Measurements from ENCODE around the gene NOP16.

The NOP16 gene, protein sequence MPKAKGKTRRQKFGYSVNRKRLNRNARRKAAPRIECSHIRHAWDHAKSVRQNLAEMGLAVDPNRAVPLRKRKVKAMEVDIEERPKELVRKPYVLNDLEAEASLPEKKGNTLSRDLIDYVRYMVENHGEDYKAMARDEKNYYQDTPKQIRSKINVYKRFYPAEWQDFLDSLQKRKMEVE

DNA sequence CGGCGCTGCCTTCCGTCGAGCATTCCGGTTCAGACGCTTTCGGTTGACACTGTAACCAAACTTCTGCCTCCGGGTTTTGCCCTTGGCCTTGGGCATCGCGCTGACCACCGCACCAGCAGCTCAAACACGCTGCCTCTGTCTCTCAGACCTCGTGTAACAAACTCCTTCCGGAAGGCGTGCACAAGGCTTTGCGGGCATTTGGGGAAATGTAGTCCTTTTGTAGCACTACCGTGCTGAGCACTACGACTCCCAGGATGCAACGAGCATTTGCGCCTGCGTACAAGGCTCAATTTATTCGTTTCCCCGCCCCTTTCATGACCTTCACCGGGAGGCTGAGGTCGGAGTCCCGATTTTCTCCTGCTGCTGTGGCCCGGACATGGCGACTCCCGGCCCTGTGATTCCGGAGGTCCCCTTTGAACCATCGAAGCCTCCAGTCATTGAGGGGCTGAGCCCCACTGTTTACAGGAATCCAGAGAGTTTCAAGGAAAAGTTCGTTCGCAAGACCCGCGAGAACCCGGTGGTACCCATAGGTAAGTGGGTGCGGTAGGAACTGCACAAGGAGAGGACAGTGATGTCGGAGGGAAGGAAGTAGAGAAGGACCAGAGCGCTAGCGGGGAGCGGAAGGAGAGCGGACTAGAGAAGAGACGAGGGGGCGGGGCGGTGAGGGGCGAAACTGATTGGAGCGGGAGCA, at the start of gene NOP16, which contains the start of gene HIGD2A:
Gene NOP16 (minus strand): TSS at position 155 of the 691 bp plus-strand sequence. CDS start 59 bp downstream, at position 96.
Gene HIGD2A (plus strand): TSS at position 308 of the 691 bp plus-strand sequence. CDS start 69 bp downstream, at position 377.
- peak; percentile 99 for DNase-seq (ENCODE audit: low spot score)

DNA sequence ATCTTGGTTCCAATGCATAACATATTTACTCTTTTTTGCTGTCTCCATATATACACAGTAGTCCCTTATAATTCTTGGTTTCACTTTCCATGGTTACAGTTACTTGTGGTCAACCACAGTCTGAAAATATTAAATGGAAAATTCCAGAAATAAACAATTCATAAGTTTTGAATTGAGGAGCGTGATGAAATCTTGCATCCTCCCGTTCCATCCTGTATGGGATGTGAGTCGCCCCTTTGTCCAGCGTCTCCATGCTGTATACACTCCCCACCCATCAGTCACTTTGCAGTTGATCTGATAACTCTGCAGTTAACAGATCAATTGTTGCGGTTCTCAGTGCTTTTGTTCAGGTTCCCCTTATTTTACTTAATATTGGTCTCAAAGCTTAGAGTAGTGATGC, 48.3 kb upstream of the NOP16 start:
- DNase-seq (ENCODE audit: low spot score): no peak

DNA sequence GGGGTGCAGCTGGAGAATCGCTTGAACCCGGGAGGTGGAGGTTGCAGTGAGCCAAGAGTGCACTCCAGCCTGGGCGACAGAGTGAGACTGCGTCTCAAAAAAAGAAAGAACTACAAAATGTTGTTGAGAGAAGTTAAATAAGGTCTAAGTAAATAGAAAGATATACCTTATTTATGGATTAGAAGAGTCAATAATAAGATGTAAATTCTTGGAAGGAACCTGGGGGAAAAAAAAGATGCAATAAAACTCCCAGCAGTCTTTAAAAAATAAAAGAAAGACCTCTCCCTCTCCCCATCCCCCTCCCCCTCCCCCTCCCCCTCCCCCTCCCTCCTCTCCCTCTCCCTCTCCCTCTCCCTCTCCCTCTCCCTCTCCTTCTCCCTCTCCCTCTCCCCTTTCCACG, 44.3 kb upstream of the NOP16 start:
- DNase-seq (ENCODE audit: low spot score): no peak

DNA sequence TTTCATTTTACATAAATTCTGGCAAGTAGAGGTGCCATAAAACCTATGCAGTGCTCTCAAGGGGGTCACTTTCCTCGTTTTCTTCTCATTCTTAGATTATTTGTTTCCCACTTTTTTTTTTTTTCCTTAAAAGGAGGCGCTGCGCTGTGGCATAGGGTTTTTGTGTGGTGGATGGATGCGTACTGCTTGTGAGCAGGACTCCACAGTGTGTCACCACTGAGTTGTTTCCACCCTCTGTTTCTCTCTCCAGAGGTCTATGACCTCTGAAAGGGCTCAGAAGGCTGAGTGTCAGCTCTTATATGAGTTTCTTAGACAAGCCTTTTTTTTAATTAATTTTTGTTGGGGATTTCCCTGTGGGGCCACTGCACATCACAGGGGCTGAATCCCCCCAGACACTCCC, 41.6 kb upstream of the NOP16 start:
- DNase-seq (ENCODE audit: low spot score): no peak

DNA sequence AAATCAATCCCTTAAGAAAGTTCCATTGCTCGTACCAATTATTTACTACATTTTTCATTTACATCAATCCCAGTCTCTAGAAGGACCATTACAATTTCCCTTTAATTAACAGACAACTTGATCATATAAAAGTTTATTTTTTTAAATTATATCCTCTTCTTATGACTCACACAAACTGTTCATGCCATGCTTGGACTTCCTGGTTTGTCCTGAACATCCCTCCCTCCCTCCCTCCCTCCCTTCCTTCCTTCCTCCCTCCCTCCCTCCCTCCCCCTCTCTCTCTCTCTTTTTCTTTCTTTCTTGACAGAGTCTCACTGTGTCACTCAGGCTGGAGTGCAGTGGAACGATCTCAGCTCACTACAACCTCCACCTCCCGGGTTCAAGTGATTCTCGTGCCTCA, 39.6 kb upstream of the NOP16 start:
- no peak for DNase-seq (ENCODE audit: low spot score)

DNA sequence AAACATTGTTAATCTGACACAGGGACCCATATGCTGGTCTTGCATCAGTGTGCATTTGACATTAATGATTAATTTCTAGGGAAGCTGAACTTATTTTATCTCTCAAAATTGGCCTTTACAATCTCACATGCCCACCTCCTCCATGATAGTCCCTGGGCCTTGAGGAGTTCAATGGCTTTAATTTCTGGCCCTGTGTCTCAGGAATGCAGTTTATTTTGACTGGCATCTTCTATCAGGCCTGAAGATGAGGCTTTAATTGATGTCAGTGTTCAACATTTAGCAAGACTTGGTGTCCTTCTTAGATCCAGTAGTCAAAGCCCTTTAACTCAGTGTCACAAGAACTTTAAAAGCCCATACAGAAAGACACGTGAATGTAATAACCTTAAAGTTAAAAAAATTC, 38.5 kb upstream of the NOP16 start:
- no peak for DNase-seq (ENCODE audit: low spot score)

DNA sequence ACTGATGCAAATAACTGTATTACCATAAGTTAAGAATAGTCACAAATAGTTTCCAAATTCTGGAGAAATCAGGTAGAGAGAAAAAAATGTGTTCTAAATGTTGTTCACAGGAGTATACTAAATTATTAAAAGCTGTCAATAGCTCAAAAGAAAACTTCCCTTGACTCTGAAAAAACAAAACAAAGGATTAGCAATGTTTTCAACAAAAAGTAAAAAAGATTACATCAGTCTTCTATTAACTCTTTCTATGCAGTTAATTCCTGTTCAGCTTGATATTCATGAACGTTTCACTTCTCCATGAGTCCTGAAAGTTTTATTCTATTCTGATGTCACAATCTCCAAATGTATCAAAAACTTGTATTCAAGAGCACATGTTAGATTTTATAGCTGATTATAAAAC, 37.4 kb upstream of the NOP16 start:
- no peak for DNase-seq (ENCODE audit: low spot score)

DNA sequence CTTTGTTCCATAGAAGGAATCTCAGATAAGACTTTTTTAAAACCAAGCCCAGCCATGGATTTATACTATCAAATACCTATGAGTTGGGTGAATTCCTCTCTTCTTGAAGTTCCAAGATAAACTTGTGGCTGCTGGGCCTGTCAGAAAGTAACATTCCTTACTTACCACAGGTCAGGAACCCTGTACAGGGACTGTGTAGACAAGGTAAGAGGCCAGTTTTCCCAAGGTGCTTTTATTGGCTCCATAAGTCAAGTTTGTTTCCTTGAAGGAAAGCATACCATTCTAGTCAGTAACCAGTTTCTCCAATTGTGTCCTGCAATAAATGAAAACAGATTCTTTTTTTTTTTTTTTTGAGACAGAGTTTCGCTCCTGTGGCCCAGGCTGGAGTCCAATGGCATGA, 36.7 kb upstream of the NOP16 start:
- no peak for DNase-seq (ENCODE audit: low spot score)

DNA sequence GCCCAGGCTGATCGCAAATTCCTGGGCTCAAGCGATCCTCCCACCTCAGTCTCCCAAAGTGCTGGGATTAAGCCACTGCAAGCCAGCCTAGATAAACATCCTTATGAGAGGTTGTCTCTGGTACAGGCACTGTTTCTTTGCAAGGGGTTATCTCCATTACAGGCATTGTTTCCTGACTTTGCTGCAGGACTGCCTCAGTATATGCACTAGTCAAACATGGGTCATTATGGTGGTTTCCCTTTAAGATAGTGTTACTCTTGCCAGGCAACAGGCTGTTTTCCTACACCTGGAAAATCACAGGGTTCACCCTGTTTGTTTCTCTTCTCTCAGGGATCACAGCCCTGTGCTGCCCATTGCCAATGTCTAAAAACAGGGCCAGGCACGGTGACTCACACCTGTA, 35.8 kb upstream of the NOP16 start:
- DNase-seq (ENCODE audit: low spot score): no peak

DNA sequence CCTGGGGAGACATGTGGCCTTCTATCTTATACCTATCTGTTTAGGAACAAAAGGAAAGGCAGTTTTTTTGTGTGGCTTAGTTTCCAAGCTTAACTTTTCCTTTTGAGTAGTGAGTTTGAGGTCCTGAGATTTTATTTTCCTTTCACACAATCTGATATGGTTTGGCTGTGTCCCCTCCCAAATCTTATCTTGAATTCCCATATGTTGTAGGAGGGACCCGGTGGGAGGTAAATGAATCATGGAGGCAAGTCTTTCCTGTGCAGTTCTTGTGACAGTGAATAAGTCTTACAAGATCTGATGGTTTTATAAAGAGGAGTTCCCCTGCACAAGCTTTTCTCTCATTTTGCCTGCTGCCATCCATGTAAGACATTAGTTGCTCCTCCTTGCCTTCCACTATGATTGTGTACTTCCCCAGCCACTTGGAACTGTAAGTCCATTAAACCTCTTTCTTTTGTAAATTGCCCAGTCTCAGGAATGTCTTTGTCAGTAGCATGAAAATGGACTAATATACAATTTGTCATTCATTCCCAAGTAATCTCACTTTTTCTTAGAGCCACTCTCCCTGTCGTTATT, 32.7 kb upstream of the NOP16 start:
- DNase-seq (ENCODE audit: low spot score): no peak

DNA sequence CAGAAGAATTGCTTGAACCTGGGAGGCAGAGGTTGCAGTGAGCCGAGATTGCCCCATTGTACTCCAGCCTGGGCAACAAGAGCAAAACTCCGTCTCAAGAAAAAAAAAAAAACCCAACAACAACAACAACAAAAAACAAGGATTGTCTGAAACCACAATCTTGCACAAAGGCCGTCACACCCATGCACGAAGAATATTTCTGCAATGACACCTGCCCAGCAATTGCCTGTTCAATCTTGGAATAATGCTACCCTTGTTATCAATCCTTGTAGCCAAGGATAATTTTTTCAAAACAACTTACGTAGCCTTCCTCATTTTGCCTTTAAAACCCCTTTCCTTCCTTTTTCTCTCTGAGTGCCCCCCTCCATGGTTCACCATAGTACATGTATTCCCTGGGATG, 31.7 kb upstream of the NOP16 start:
- no peak for DNase-seq (ENCODE audit: low spot score)

DNA sequence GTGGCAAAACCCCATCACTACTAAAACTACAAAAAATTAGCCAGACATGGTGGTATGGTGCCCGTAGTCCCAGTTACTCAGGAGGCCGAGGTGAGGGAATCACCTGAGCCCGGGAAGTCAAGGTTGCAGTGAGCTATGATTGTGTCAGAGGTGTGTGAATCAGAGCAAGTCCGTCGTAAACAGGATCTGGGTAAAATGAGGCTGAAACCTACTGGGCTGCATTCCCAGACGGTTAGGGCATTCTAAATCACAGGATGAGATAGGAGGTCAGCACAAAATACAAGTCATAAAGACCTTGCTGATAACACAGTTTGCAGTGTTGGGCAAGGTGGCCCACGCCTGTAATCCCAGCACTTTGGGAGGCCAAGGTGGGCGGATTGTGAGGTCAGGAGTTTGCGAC, 29.9 kb upstream of the NOP16 start:
- no peak for DNase-seq (ENCODE audit: low spot score)

DNA sequence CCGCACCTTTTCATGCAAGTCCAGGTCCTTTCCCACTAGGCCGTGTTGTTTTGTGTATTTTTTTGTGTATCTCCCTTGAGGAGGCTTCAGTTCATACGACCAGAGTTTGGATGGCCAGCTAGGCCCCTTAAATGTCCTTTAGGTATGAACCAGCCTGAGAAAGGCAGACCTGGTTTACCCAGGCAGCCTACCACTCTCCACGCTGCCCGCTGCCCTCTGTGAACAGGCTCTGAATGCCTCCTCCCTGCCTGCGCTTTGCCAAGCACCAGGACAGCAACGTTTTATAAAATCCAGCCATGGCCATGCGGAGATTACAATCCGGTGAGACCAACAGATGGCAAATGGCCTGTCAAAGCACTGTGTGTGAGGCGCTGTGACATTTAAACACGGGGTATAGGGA, 28.6 kb upstream of the NOP16 start:
- no peak for DNase-seq (ENCODE audit: low spot score)

DNA sequence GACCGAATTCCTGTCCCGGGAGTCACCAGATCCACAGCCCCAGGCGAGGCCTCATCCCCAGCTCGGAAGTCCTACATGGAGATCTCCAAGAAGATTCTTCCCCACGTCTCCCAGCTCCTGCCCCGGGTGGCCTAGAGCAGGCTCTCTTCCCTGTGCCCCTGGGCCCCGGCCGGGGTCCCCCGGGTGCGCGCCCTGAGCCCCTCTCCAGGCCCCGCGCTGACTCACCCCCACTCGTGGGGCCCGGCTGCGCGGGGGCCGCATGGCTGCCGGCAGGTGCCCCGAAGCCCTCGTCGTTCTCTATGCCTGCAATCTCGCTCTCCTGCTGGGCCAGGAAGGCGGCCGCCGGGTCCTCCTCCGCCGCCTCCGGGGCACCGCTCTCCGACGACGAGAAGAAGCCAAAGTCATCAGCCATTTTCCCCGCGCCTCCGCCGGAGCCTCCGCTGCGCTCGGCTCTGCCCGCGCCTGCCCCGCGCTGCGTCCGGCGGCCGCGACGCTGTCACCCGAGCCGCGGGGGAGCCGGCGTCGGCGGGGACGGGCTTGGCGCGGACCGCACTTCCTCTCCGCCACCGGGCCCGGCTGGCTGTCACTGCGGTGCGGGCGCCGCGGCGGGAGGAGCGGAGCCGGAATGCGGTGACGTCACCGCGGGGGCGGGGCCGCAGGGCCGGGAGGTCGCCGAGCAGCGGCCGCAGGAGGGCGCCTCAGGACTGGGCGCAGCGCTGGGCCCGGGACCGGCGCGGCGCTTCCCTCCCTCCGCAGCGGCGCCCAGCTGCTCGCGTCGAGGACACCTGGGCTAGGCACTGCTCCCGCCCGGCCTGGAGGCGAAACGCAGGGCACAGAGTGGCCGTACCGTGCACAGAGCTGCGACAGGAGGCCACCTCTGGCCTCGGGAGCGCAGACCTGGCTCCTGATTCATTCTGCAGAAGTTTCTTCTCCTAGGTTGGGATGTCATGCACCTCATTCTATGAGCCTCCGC, 27.8 kb upstream of the NOP16 start, which contains the start of gene CLTB:
Gene CLTB (minus strand): TSS at position 588 of the 973 bp plus-strand sequence. CDS start 176 bp downstream, at position 412.
- DNase-seq (ENCODE audit: low spot score): peak; percentile 89

DNA sequence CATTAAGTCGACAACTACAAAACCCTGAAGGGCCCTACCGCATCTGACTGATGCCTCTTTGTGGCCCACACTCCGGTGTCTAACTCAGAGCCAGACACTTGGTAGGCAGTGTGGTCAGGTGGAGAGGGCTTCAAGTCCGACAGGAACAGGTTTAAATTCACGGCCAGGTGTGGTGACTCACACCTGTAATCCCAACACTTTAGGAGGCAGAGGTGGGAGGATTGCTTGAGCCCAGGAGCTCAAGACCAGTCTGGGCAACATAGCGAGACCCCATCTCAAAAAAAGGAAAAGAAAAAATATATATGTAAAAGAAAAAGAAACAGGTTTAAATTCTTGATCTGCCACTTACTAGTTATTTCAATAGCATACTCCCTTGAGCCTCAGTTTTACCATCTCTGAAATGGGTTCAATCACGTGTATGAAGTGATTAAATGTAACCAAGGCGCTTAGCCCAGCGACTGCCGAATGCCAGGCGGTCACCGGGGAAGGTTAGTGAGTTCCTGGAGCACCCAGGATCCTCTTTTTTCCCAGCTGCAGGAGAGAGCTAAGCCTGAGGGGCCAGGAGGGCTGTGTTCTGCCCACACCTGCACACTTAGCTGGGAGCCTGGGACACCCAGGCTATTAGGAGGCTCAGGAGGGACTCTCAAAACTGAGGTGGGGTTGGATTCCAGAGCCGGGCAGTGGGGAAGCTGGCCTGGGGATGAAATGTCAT, 27.0 kb upstream of the NOP16 start:
- no peak for DNase-seq (ENCODE audit: low spot score)

DNA sequence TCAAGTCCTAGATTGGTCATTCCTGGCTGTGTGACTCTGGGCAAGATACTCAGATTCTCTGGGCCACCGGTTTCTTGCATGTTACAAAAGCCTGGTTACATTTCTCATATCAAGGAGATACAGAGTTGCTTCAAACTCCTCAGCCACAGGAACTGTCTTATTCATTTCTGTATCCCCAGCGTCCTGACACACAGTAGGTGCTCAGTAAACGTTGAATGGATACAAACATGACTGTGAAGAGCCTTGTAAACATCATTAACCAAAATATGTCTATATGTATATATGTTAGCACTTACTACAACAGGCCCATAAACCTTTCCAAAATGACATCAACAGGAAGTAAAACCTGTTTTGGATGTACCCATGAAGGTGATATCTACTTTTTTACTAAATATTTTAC, 26.3 kb upstream of the NOP16 start:
- no peak for DNase-seq (ENCODE audit: low spot score)

DNA sequence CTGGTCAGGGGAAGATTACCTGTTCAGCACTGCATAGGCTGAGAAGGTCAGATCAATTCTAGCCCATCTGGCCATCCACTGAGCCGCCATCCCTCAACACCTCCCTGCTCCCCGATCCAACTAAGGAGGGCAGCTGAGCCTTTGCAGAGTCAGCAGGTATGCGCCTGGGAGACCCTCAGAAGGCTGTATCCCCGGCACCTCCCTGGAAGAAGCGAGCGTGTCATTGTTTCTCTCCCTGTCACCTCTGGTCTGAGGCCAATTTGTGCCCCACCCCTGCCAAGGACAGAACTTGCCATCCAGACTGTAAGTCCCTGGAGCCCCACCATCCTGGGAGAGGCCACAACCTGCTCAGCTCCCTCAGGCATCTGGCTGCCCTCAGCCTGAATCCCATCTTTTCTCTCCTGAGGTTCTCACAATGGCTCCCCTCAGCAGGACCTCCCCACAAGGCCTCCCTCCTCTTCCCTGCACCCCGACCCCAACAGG, 25.4 kb upstream of the NOP16 start:
- DNase-seq (ENCODE audit: low spot score): no peak

DNA sequence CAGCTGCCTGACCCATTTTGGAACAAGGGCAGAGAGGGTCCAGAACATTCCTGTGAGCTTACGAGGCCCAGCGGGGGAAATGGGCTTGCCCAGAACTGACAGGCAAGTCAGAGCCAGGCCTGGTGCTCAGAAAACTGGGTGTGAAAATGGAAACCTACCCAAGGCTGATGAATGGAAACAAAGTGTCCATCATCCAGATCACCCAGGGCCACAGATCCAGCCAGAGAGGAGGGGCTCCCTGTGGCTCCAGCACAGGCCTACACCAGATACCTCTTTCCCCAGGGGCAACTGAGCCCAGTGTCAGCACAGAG, 24.8 kb upstream of the NOP16 start:
- DNase-seq (ENCODE audit: low spot score): no peak

DNA sequence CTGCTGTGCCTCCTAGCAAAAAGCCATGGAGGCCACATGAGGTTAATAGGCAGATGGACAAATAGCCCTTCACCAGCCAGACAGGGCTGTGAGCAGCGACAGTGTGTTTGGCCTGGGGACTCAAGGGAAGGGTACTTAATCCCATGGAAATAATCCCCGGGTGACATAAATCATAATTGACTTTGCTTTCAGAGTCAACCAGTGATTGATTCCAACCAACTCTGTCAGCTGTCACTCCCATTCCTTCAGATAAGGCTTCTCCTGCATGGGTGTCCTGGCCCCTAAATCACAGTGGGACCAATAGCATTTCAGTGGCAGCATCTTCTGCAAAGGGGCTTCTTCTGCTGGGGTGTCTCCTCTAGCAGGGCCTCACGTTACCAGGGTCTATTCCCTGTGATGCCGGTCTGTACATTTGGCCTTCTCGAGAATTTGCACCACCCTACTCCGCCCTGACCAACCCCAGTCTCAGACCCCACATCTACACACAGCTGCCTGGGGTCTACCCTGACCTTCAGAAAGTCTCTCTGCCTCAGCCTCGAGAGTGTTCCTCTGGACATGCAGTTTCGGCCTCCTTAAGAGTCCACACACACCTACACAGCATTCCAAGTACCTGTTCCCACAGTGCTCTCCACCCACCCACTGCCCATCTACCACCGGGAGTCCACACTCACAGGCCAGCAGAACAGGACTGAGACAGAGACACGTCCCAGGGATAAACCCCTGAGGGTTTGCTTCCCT, 24.3 kb upstream of the NOP16 start:
- no peak for DNase-seq (ENCODE audit: low spot score)

DNA sequence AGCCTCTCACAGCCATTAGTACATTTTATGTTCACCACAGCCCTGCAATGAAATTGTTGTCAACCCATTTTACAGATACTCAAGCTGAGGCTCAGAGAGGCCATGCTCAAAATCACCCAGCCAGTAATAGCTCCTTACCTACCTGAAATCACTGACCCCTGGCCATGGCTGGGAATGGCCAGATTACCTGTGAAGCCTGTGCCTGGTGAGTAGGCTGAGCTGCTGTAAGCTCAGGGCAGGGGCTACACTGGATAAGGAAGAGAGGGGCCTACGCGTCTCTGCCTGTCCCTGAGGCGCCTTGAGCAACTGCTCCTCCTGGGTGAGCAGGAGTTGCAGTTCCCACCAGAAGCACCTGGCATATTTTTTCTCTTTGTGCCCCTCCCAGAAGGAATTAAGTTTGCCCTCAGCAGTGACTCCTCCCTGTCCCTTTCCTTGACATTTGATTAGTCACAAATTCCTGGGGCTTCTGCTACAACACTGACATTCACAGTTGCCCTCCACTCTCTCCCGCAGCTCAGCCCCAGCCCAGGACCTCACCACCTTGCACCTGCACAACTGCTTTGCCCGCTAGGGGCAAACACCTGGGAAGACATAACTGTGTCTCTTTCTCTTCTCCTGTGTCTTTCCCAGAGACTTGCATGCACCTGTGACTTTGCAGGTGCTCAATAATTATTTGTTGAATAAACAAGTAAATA, 22.2 kb upstream of the NOP16 start:
- DNase-seq (ENCODE audit: low spot score): no peak
